T-helper 17 cell (primary cell): ENCODE data around the gene LRRC1. TPM values are rescaled to one million over a fixed set of nuclear protein-coding genes. Genes with fewer than 3 reads are reported as not detected.

Source experiments
- ATAC-seq: fragments of 150-1000 bp; cut with Tn5 transposase; 2 replicates; pipeline ENCODE4 v1.10.0; 2021; ENCODE audit warnings: mild to moderate bottlenecking, moderate library complexity
- DNase-seq, 3 donors: peaks; one replicate each; pipeline versions ENCODE4 v3.0.0 to v3.0.0-alpha.2; 2020 to 2021
- H3K9me3 ChIP-seq: one replicate; pipeline ENCODE4 v1.7.0; 2013; ENCODE audit warnings: low read length, mild to moderate bottlenecking; ENCODE audit not compliant: control insufficient read depth, poor library complexity, severe bottlenecking
- H3K27ac Mint-ChIP-seq: one replicate; pipeline ENCODE4 v1.8.0; 2022; ENCODE audit warnings: mild to moderate bottlenecking, moderate library complexity, mixed read lengths
- H3K27me3 Mint-ChIP-seq: one replicate; pipeline ENCODE4 v1.8.0; 2022; ENCODE audit warnings: mixed read lengths
- H3K36me3 Mint-ChIP-seq: one replicate; pipeline ENCODE4 v1.8.0; 2022; ENCODE audit warnings: low read depth, mixed read lengths
- H3K4me1 Mint-ChIP-seq: one replicate; pipeline ENCODE4 v1.8.0; 2022; ENCODE audit warnings: mild to moderate bottlenecking, mixed read lengths
- H3K4me3 Mint-ChIP-seq: one replicate; pipeline ENCODE4 v1.8.0; 2022; ENCODE audit warnings: mild to moderate bottlenecking, moderate library complexity, mixed read lengths
- total RNA-seq, 4 donors: library from RNA in 2 of 4; stranded (reverse) in 2 of 4; gene quantifications; one replicate each; pipeline ENCODE4 v1.2.3 and lab custom pipeline; 2022 to 2026

LRRC1 gene
- total RNA-seq, 2 donors from 2014 or later, result 2.5 to 4.0 TPM

DNA sequence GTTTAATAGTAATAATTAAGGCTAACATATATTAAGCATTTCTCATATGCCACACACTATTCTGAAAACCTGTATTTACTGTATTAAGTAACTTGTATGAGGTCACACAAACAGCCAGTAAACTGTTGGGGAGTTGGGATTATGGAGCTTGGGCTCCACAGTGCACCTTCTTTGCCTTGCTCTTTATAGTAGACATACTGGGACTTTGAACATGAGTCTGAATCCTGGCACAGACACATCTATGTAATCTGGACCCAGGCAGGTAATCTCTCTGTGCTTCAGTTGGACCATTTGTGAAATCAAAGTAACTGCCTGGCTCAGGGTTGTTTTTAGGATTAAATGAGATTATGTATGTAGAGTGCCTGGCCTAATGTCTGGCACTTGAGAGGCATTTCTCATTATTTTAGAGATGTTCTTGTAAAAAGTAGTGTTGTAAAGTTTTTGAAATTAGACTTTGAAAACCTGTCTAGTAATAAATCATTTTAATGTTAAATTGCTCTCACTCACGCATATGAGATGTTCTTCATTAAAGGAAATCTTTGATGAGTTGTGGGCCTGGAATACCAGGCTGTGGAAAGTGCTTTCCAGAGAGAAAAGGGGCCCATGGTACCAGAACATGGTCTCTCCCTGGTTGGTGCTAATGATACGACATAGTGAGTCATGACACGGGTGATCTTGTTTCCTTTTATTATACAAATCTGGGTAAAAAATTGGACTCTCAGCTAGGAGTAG is 34.3 kb downstream of the LRRC1 start:
- Mint-ChIP-seq H3K27ac (no peak overlapping the region), H3K27me3 (no peaks in the 10 kb centered on the region), H3K4me3 (no peak overlapping the region), H3K36me3 (peaks cover 4% of the 10 kb centered on the region), H3K4me1 (peaks cover 15% of the 10 kb centered on the region)
- ATAC-seq, result no peak
- no peaks in the 10 kb centered on the region for H3K9me3 ChIP-seq
- no peak for DNase-seq

DNA sequence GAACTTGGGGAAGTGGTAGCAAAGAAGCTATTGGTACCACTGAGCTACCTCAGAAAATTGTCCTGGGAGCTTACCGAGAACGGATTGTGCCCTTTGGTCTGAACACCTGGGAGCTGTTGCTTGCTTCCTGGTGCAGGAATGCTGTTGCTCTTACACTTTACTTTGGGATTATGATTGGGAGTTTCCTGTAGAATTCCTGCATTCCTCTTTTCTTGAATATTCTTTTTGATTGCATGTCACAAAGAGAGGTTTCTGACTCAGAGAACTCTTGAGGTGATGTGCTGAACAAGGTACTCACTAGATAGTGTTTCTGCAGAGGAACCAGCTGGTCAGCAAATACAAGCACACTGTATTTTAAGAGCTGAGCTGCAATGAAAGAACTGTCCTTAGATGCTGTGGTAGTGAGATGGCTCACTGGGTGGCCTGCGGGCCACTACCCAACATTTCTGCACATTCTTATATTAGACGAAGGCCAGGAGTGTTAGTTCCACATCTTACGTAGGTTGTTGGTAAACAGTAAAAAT is 35.0 kb downstream of the LRRC1 start:
- Mint-ChIP-seq H3K4me1 (peaks cover 16% of the 10 kb centered on the region), H3K27ac (no peak overlapping the region), H3K27me3 (no peaks in the 10 kb centered on the region), H3K4me3 (no peak overlapping the region), H3K36me3 (peaks cover 4% of the 10 kb centered on the region)
- DNase-seq, result no peak
- no peak for ATAC-seq
- no peaks in the 10 kb centered on the region for H3K9me3 ChIP-seq

DNA sequence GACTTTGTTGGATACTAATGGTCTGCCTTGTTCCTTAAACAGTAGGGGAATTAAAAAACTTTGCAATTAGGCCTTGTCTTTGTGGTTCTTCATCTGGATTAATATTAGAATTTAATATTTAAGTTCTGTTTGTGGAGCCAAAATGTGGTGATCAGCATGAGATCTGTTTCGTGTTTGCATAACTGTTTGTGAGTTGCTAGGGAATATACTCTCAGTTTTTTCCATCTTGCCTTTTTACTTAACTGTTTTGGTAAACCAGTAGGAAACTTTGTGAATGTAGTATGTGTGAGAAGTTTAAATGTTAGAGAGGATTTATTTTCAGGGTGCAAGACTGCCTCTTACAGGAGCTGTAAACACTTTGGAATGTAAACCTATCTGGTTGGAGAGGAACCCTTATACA is 35.6 kb downstream of the LRRC1 start:
- Mint-ChIP-seq H3K4me3 (no peak overlapping the region), H3K27me3 (no peaks in the 10 kb centered on the region), H3K36me3 (peaks cover 2% of the 10 kb centered on the region), H3K27ac (no peak overlapping the region), H3K4me1 (peaks cover 14% of the 10 kb centered on the region)
- DNase-seq (no peak), ATAC-seq (no peak)
- H3K9me3 ChIP-seq, result no peaks in the 10 kb centered on the region

DNA sequence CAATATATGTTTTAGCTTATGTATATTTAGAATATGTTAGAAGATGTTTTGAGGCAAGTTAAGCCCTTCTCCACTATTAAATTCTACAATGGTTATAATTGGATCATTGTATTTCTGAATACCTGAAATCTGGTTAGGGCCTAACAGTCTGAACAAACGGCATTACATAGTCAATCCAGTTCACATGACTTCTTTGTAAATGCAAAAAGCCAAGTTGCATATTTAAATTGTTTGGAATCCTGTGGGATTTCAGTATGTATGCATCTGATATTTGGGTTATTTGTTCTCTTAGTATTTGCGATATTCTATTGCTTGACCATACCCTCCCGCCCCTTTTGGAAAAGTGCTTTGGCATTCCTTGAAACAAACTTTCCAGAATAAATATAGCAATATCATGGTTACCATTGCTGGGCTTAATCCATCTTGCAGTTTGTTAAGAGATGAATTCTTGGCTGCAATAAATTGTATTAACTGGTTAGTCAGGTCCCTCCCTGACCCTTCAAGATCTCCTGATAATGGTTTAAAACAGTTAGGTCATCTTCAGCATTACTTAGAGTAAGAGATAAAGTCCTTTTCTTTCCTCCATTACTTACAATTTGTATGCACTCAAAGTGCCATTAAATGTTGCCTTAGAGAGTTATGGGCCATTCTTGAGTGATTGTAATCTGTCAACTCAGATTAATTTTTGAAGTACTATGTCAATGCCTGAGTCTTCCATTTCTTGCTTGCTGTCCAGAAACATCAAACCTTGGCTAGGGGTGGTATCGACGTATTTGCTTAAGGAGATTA is 36.5 kb downstream of the LRRC1 start:
- Mint-ChIP-seq H3K4me1 (peaks cover 12% of the 10 kb centered on the region), H3K27ac (no peak overlapping the region), H3K27me3 (no peaks in the 10 kb centered on the region), H3K4me3 (no peak overlapping the region), H3K36me3 (peaks cover 2% of the 10 kb centered on the region)
- ATAC-seq (no peak), DNase-seq (no peak)
- H3K9me3 ChIP-seq, result no peaks in the 10 kb centered on the region

DNA sequence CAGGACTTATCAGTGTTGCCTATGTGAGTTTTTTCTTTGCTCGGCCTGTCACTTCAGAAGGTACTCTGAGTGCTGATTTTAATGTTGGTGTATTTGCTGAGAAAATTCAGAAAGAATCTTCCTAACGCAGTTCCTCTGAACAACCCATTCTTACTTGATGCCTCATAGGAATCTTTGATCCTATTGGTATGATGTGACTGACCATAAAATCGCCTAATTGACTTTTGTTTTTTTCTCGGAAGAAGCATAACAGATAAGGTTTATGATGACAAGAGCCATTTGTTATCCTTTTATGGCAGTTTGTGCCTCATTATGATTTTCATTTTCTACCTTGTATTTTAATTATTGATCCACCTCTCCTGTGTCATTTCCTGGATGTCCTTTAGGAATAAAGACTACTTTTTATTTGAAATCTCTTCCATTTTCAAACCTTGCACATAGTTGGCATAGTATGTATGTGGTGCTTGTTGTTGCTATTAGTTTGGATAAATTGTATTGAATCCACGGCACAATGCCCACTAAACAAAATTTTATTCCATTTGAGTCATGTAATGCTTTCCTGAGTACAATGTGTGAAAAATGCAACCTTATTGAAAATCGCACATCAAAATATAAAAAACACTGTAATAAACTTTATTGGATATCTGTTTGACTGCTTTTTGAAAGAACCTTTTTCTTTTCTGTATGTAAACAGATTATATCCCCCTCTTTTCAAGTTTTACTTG is 37.3 kb downstream of the LRRC1 start:
- Mint-ChIP-seq H3K36me3 (peaks cover 2% of the 10 kb centered on the region), H3K4me1 (peaks cover 12% of the 10 kb centered on the region), H3K27ac (no peak overlapping the region), H3K4me3 (no peak overlapping the region), H3K27me3 (no peaks in the 10 kb centered on the region)
- ATAC-seq (no peak), DNase-seq (no peak)
- H3K9me3 ChIP-seq, result no peaks in the 10 kb centered on the region

DNA sequence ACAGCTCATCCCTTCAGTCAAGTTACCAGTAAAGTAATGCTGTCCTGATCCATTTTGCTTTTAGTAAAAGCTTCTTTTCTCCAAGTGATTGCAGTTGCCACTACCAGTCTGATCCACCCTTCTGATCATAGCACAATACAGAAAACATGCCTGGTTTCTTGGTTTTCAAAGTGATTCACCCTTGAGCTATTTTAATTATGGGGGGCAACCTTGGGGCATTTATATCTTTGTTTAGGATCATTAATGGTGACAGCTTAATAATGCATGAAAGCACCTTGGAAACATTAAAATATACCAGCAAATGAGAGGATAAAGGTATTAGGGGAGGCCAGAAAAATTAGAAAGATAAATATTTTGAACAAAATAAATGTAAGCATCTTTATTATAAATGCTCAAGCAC is 38.4 kb downstream of the LRRC1 start:
- Mint-ChIP-seq H3K27ac (no peak overlapping the region), H3K4me1 (peaks cover 8% of the 10 kb centered on the region), H3K36me3 (peaks cover 2% of the 10 kb centered on the region)

DNA sequence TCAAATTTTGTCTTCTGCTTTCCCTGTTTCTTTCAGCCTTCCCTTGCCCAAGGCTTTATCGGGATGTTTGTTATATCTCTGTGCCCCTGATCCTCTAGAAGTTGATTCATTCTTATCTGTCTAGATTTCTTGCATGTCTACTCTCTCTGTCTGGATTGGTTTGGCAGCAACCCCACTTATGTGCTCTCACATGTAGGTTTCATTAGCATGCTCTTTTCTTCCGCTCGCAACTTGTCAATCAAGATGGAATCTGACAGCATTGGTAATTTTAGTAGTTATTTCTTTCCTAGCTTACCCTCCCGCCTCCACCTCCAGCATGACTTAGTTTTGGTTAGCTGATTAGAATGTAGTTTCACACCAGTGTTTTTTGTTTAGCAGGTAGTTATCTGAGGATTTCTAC is 39.3 kb downstream of the LRRC1 start:
- DNase-seq (no peak), ATAC-seq (no peak)
- H3K4me1 Mint-ChIP-seq, result peaks cover 6% of the 10 kb centered on the region
- H3K27me3 Mint-ChIP-seq, result no peaks in the 10 kb centered on the region
- H3K4me3 Mint-ChIP-seq, result no peak overlapping the region
- H3K27ac Mint-ChIP-seq, result no peak overlapping the region
- H3K36me3 Mint-ChIP-seq, result peaks cover 2% of the 10 kb centered on the region
- no peaks in the 10 kb centered on the region for H3K9me3 ChIP-seq

More for the DNA sequence above, 38.4 kb downstream of the LRRC1 start:
- no peaks in the 10 kb centered on the region for H3K9me3 ChIP-seq
- DNase-seq (no peak), ATAC-seq (no peak)
- Mint-ChIP-seq H3K27me3 (no peaks in the 10 kb centered on the region), H3K4me3 (no peak overlapping the region)

DNA sequence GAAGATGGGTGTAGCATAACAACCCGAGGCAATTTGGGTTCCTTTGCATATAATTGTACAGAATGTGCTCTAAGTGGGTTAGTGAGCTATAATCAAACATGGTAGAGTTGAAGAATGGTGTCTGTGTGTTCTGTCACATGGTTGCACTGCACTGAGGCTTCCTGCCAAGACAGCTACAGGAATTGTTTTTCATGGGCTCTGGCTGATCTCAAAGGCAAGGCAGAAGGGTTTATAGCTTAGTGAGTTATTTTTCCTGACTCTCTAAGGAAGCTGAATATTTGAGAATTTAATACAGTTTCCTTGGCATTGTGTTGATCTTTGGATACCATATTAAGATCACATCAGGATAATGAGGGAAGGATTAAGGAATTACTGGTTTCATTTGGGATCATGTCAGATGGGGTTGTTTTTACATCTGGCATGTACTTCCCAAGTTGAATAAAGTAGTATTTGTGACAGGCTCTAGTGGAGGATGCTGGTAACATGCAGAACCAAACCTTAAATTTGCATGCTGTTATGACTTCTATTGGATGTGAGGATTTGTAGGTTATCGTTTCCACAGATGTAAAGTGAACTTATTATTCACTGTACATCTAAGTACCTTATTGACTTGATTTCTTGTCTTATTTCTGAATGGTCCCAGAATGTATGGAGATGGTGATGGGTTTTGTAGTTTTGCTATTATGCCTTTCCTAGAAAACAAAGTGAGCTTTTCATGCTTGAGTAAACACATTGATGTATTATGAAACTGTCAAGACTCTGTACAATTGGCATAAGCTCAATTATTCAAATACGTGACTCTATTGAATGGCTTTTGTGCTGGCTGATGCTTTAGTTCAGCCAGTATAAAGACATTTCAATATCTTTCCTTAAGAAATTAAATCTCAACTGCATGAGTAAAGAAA is 43.3 kb downstream of the LRRC1 start:
- Mint-ChIP-seq H3K36me3 (no peaks in the 10 kb centered on the region), H3K27ac (no peak overlapping the region), H3K4me3 (no peak overlapping the region), H3K4me1 (peaks cover 4% of the 10 kb centered on the region), H3K27me3 (no peaks in the 10 kb centered on the region)
- DNase-seq (no peak), ATAC-seq (no peak)
- H3K9me3 ChIP-seq, result no peaks in the 10 kb centered on the region

DNA sequence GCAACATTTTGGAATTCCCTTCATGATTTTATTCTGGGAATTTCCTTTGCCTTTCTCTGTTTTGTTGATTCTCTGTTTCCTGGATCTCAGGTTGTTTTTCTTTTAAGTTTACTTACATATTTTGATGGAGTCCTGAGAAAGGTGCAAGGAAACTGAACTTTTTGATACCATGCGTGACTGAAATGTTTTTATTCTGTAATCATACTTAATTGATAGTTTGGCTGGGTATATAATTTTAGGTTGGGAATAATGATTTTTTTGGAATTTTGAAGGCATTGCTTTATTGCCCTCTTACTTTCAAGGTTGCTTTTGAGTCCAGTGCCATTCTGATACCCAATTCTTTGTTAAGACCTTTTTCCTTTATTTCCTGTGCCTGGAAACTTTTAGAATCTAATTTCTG is 45.2 kb downstream of the LRRC1 start:
- Mint-ChIP-seq H3K4me1 (no peaks in the 10 kb centered on the region), H3K4me3 (no peak overlapping the region), H3K27me3 (no peaks in the 10 kb centered on the region), H3K27ac (no peak overlapping the region), H3K36me3 (no peaks in the 10 kb centered on the region)
- DNase-seq (no peak), ATAC-seq (no peak)
- H3K9me3 ChIP-seq, result peaks cover 2% of the 10 kb centered on the region

DNA sequence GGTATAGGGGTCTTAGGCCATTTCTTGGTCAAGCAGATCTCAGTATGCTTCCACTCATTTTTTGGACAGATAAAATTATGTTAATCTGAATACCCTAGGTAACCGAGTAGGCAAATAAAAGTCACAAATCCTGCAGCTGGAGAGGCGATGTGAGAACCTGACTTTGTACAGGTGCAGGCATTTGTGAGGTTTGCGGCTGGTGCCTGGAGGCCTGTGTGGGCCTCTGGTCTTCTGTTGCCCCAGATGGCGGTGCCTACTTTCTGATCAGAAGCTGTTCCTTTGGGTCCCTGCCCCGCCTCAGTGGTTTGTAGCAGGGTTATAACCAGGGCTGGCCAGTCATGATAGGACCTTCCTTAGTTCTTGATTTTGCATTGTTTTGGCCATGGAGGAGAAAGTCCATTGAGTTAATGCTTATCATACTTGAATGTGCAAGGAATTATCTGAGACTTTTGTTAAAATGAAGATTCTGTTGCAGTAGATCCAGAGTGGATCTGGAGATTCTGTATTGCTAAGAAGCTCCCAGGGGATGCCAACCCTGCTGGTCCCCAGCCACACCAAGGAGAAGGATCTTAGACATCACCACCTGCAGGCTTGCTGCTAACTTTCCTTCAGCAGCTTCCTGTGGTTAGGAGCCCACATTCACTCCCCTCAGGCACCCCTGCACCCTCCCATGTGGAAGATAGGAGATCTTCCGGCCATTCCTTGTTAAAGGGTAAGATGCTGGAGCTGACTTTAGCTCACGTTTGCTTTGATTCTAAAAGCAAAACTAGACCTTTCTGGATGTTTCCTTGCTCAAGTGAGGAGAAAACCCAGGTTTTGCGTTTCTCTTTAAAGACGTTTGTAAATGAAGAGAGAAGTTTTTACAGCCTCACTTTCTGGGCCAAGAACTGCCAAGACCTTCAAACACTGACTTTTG is 50.7 kb downstream of the LRRC1 start:
- Mint-ChIP-seq H3K27me3 (no peaks in the 10 kb centered on the region), H3K36me3 (no peaks in the 10 kb centered on the region), H3K4me1 (no peaks in the 10 kb centered on the region), H3K27ac (no peak overlapping the region), H3K4me3 (no peak overlapping the region)
- ATAC-seq (no peak), DNase-seq (no peak)
- peaks cover 2% of the 10 kb centered on the region for H3K9me3 ChIP-seq

DNA sequence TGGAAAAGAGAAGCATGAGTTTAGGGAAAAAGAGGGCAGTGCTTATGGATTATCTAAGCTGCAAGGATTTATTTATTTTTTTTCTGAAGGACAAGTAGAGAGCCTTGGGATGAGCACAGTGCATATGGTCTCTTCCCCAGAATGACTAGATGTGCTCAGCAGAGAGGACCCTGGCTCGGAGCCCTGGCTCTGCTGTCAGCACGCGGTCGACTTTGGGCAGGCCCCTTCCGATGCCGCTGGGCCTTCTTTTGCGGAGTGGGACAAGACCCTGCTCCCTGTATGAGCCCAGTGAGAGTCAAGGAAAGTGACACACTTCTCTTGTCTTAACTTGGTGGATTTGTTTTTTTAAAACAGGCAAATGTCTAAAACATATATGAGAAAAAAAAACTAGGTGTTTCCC is 51.4 kb downstream of the LRRC1 start:
- H3K27ac Mint-ChIP-seq, result no peak overlapping the region
- H3K36me3 Mint-ChIP-seq, result no peaks in the 10 kb centered on the region
- H3K9me3 ChIP-seq, result peaks cover 2% of the 10 kb centered on the region
- DNase-seq (no peak), ATAC-seq (no peak)
- H3K27me3 Mint-ChIP-seq, result no peaks in the 10 kb centered on the region
- H3K4me3 Mint-ChIP-seq, result no peak overlapping the region
- no peaks in the 10 kb centered on the region for H3K4me1 Mint-ChIP-seq

DNA sequence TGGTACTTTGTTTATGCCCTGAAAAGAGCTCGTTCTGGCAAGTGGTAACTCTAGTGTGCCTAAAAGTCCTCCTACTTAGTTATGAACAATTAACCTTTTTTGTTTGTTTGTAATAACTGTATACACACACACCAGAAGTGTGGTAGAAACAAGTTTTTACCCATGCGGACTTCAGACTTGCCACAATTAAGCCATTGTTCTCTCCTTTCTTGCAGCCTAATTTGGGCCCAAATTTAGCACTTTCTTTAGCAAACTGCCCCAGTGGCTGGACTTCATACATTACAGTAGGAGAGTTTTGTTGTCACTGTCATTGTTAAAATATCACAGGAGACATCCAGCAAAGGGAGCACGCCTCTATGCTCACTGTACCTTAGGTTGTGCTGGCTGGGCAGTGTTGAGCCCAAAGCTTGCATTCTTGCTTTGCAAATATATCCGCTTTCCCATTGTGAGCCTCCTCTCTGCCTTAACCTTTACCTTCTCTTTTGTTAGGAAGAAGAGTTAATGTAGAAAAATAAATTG is 53.0 kb downstream of the LRRC1 start:
- ATAC-seq, result no peak
- H3K36me3 Mint-ChIP-seq, result no peaks in the 10 kb centered on the region
- no peak overlapping the region for H3K4me3 Mint-ChIP-seq
- no peaks in the 10 kb centered on the region for H3K4me1 Mint-ChIP-seq
- peaks cover 2% of the 10 kb centered on the region for H3K9me3 ChIP-seq
- no peaks in the 10 kb centered on the region for H3K27me3 Mint-ChIP-seq
- no peak for DNase-seq
- H3K27ac Mint-ChIP-seq, result no peak overlapping the region
